H1 (cell line): Measurements from ENCODE around the gene GDPD5. TPM values are rescaled to one million over a fixed set of nuclear protein-coding genes. Genes with fewer than 3 reads are reported as not detected.
A peak's percentile ranks its signal among the peaks of the same experiment; 100 is the strongest.

Experiments used
- CTCF ChIA-PET: fragments of 300-600 bp; sonication (Branson Sonifier 250); formaldehyde crosslinking; loops from one replicate; lab custom pipeline; 2021; ENCODE audit not compliant: partially characterized antibody; lab: Charles Lee
- POLR2A ChIA-PET: fragments of 300-600 bp; sonication (Branson Sonifier 250); formaldehyde crosslinking; loops from one replicate; lab custom pipeline; 2021; ENCODE audit warnings: inconsistent platforms; ENCODE audit not compliant: partially characterized antibody; lab: Charles Lee
- DNase-seq, 2 experiments: peaks; one replicate each; pipeline versions ENCODE4 v3.0.0 to v3.0.0-alpha.2; 2010 to 2022; ENCODE audit warnings: low spot score in 2 of 2, low read depth in 1 of 2, mixed read lengths in 1 of 2
- FAIRE-seq: peaks from 2 replicates; lab custom pipeline; 2011; peaks lifted over from hg19 to GRCh38; lab: Jason Lieb, UNC
- H2AFZ ChIP-seq: 2 replicates; pipeline ENCODE4 v1.8.1; 2012; ENCODE audit warnings: low read length, inconsistent platforms
- H2AK5ac ChIP-seq: 2 replicates; pipeline ENCODE4 v1.6.1; 2013; ENCODE audit warnings: low read depth, low read length
- H2BK120ac ChIP-seq: replicated peaks from 2 replicates; pipeline ENCODE3; 2013; ENCODE audit warnings: low read depth, low read length, inconsistent platforms
- H2BK12ac ChIP-seq: 2 replicates; pipeline ENCODE4 v1.6.1; 2013; ENCODE audit warnings: low read depth, low read length
- H2BK15ac ChIP-seq: 2 replicates; pipeline ENCODE4 v1.6.1; 2013; ENCODE audit warnings: low read length
- H2BK20ac ChIP-seq: 2 replicates; pipeline ENCODE4 v1.6.1; 2013; ENCODE audit warnings: low read length
- H2BK5ac ChIP-seq: 2 replicates; pipeline ENCODE4 v1.6.1; 2013; ENCODE audit warnings: low read depth, low read length
- H3K14ac ChIP-seq: 2 replicates; pipeline ENCODE4 v1.6.1; 2013; ENCODE audit warnings: inconsistent platforms; ENCODE audit not compliant: insufficient read length
- H3K18ac ChIP-seq: 2 replicates; pipeline ENCODE4 v1.6.1; 2013; ENCODE audit warnings: low read length; ENCODE audit errors: extremely low read depth
- H3K23ac ChIP-seq: 2 replicates; pipeline ENCODE4 v1.6.1; 2013; ENCODE audit warnings: inconsistent platforms; ENCODE audit not compliant: insufficient read length
- H3K23me2 ChIP-seq: 2 replicates; pipeline ENCODE4 v1.6.1; 2013; ENCODE audit warnings: low read depth, low read length
- H3K27ac ChIP-seq: 2 replicates; pipeline ENCODE4 v1.6.1; 2011; ENCODE audit warnings: low read depth, low read length, inconsistent platforms
- H3K27me3 ChIP-seq, 4 experiments: replicated peaks in 1 of 4; 1 replicate in 1 of 4; 2 replicates in 3 of 4; pipeline versions ENCODE4 v1.6.1 to v1.8.1; 2011 to 2013; ENCODE audit warnings: low read length in 3 of 4, mild to moderate bottlenecking in 3 of 4, inconsistent platforms in 2 of 4, mixed read lengths in 2 of 4, moderate library complexity in 1 of 4; ENCODE audit not compliant: control insufficient read depth in 3 of 4, insufficient read depth in 3 of 4; ENCODE audit errors: extremely low read depth in 1 of 4
- H3K36me3 ChIP-seq, 4 experiments: 2 replicates each; pipeline versions ENCODE4 v1.6.1 to v1.8.1; 2011 to 2013; ENCODE audit warnings: mild to moderate bottlenecking in 4 of 4, low read length in 3 of 4, moderate library complexity in 2 of 4, control low read depth in 1 of 4, inconsistent platforms in 1 of 4; ENCODE audit not compliant: insufficient read depth in 4 of 4, control insufficient read depth in 2 of 4
- H3K4ac ChIP-seq: replicated peaks from 2 replicates; pipeline ENCODE3; 2013; ENCODE audit warnings: low read length, low read depth, mixed read lengths, inconsistent platforms; ENCODE audit not compliant: insufficient read length
- H3K4me1 ChIP-seq, 4 experiments: replicated peaks in 1 of 4; 1 replicate in 1 of 4; 2 replicates in 3 of 4; pipeline versions ENCODE4 v1.6.1 to v1.8.1; 2011 to 2013; ENCODE audit warnings: low read length in 3 of 4, inconsistent platforms in 2 of 4, mixed read lengths in 1 of 4; ENCODE audit not compliant: insufficient read depth in 4 of 4, control insufficient read depth in 3 of 4
- H3K4me2 ChIP-seq, 2 experiments: 2 replicates each; pipeline versions ENCODE4 v1.6.1 to v1.8.1; 2011 to 2013; ENCODE audit warnings: low read depth in 2 of 2, low read length in 2 of 2, control low read depth in 1 of 2, inconsistent platforms in 1 of 2, mild to moderate bottlenecking in 1 of 2; ENCODE audit not compliant: insufficient read depth in 1 of 2
- H3K4me3 ChIP-seq, 4 experiments: fragments of 200-600, 300-600 bp in 1 of 4; sonication (generic), shearing (Covaris generic), sonication (Bioruptor Twin) in 1 of 4; 2 replicates each; pipeline versions ENCODE4 v1.5.1 to v1.8.1; 2011 to 2016; ENCODE audit warnings: low read length in 4 of 4, low read depth in 3 of 4, control low read depth in 2 of 4, inconsistent platforms in 2 of 4, mild to moderate bottlenecking in 2 of 4, mixed read lengths in 1 of 4, moderate library complexity in 1 of 4; ENCODE audit not compliant: insufficient read depth in 2 of 4; ENCODE audit errors: extremely low read depth in 1 of 4
- H3K56ac ChIP-seq: replicated peaks from 2 replicates; pipeline ENCODE3; 2013; ENCODE audit warnings: low read depth, mild to moderate bottlenecking, mixed read lengths, low read length, inconsistent platforms; ENCODE audit not compliant: insufficient read length
- H3K79me1 ChIP-seq: 2 replicates; pipeline ENCODE4 v1.6.1; 2013; ENCODE audit warnings: low read depth, low read length, control low read depth
- H3K79me2 ChIP-seq, 2 experiments: 2 replicates each; pipeline versions ENCODE4 v1.6.1 to v1.8.1; 2012 to 2013; ENCODE audit warnings: low read length in 2 of 2, mild to moderate bottlenecking in 2 of 2, inconsistent platforms in 1 of 2; ENCODE audit not compliant: insufficient read depth in 2 of 2, control insufficient read depth in 1 of 2
- H3K9ac ChIP-seq, 4 experiments: replicated peaks in 1 of 4; 1 replicate in 1 of 4; 2 replicates in 3 of 4; pipeline versions ENCODE4 v1.6.1 to v1.8.1; 2011 to 2013; ENCODE audit warnings: low read depth in 3 of 4, low read length in 3 of 4, control low read depth in 2 of 4, mild to moderate bottlenecking in 2 of 4, moderate library complexity in 2 of 4, inconsistent platforms in 1 of 4; ENCODE audit errors: extremely low read depth in 1 of 4
- H3K9me3 ChIP-seq, 2 experiments: 2 replicates each; pipeline versions ENCODE4 v1.6.1 to v1.8.1; 2012 to 2013; ENCODE audit warnings: mild to moderate bottlenecking in 2 of 2, moderate library complexity in 2 of 2, control low read depth in 1 of 2, inconsistent platforms in 1 of 2, low read depth in 1 of 2, low read length in 1 of 2, mixed read lengths in 1 of 2; ENCODE audit not compliant: insufficient read depth in 2 of 2
- H4K20me1 ChIP-seq, 2 experiments: replicated peaks in 1 of 2; 2 replicates each; pipeline versions ENCODE3 to v1.8.1; 2011 to 2013; ENCODE audit warnings: inconsistent platforms in 2 of 2, low read length in 2 of 2, mild to moderate bottlenecking in 1 of 2; ENCODE audit not compliant: insufficient read depth in 2 of 2, control insufficient read depth in 1 of 2
- H4K5ac ChIP-seq: 2 replicates; pipeline ENCODE4 v1.6.1; 2013; ENCODE audit warnings: low read length, low read depth, mixed read lengths, inconsistent platforms; ENCODE audit not compliant: insufficient read length
- H4K8ac ChIP-seq: 2 replicates; pipeline ENCODE4 v1.8.0; 2013; ENCODE audit warnings: mild to moderate bottlenecking, moderate library complexity, low read length, inconsistent platforms; ENCODE audit not compliant: insufficient read depth; ENCODE audit errors: extremely low read depth
- H4K91ac ChIP-seq: replicated peaks from 2 replicates; pipeline ENCODE3; 2013; ENCODE audit warnings: low read length, mixed read lengths, inconsistent platforms; ENCODE audit not compliant: insufficient read length
- BCL11A ChIP-seq, 2 experiments: IDR thresholded peaks; one replicate each; pipeline ENCODE4 v1.6.1; 2011; ENCODE audit warnings: low read depth in 2 of 2, low read length in 2 of 2, mild to moderate bottlenecking in 2 of 2
- HDAC6 ChIP-seq: IDR thresholded peaks from one replicate; pipeline ENCODE4 v1.7.1; 2012; ENCODE audit warnings: low read depth, mild to moderate bottlenecking, inconsistent platforms, low read length, moderate library complexity
- MAX ChIP-seq: IDR thresholded peaks from 2 replicates; pipeline ENCODE4 v1.6.1; 2012; ENCODE audit warnings: inconsistent platforms
- POLR2A ChIP-seq, 2 experiments: IDR thresholded peaks; 1 replicate in 1 of 2; 2 replicates in 1 of 2; pipeline ENCODE4 v1.6.1; 2011; ENCODE audit warnings: low read depth in 2 of 2, low read length in 2 of 2, mild to moderate bottlenecking in 2 of 2; ENCODE audit errors: control extremely low read depth in 1 of 2
- RAD21 ChIP-seq, 2 experiments: IDR thresholded peaks in 1 of 2; conservative IDR thresholded peaks in 1 of 2; 2 replicates each; pipeline ENCODE4 v1.6.1; 2011; ENCODE audit warnings: low read depth in 2 of 2, low read length in 2 of 2, improper control_type of control experiment in 1 of 2, inconsistent platforms in 1 of 2, mild to moderate bottlenecking in 1 of 2, moderate library complexity in 1 of 2
- RNF2 ChIP-seq: fragments of 200-900, 300-1000 bp; sonication (generic); IDR thresholded peaks from 2 replicates; pipeline ENCODE4 v1.7.1; 2016; ENCODE audit warnings: borderline replicate concordance, low read depth, mild to moderate bottlenecking, antibody characterized with exemption, low read length; ENCODE audit not compliant: poor library complexity, severe bottlenecking; ENCODE audit errors: missing control alignments
- SUZ12 ChIP-seq: fragments of 200-600 bp; sonication (generic); IDR thresholded peaks from 2 replicates; pipeline ENCODE4 v1.6.1; 2012; ENCODE audit warnings: mild to moderate bottlenecking, inconsistent platforms, low read length, moderate library complexity, mixed read lengths
- USF2 ChIP-seq: IDR thresholded peaks from 2 replicates; pipeline ENCODE4 v1.6.1; 2011; ENCODE audit warnings: low read length, improper control_type of control experiment
- WGBS, 2 experiments: shearing (Covaris generic) in 1 of 2; methylation state at CpG; one replicate each; pipeline versions ENCODE4 v1.1.6 to v1.1.7; 2013 to 2015; ENCODE audit warnings: low lambda C conversion rate in 2 of 2, mixed read lengths in 2 of 2, inconsistent platforms in 1 of 2, low coverage in 1 of 2, missing lambda C conversion rate in 1 of 2; ENCODE audit not compliant: insufficient replicate concordance in 2 of 2, insufficient coverage in 1 of 2, insufficient read length in 1 of 2; ENCODE audit errors: extremely low coverage in 1 of 2, missing lambda C conversion rate in 1 of 2; 5-methylcytosine and 5-hydroxymethylcytosine counted together
- polyA plus RNA-seq, 7 experiments: library from polyadenylated mRNA; depleted of rRNA in 3 of 7; stranded (reverse) in 5 of 7; unstranded in 2 of 7; fragments of >200 nt in 5 of 7; fragments of 200-250 nt in 2 of 7; gene quantifications; 1 replicate in 5 of 7; 2 replicates in 1 of 7; 4 replicates in 1 of 7; pipeline versions ENCODE4 v1.2.1 to v1.2.3, GENCODE V29; 2011 to 2013; ENCODE audit warnings: missing spikeins in 2 of 7, mixed read lengths in 2 of 7
- total RNA-seq: library from RNA; stranded (reverse); fragmentation: NEBNext Ultra II Directional; extraction: Animal tissue kit (Norgen Biotek cat#: 25700); gene quantifications from 2 replicates; pipeline ENCODE4 v1.2.1, GENCODE V29; 2021

GDPD5 gene
- total and polyA plus RNA-seq, 2 of the 8 experiments (the other 6 are each of a cell fraction or from before 2014, with no cell fraction given): 7.8 to 8.6 TPM

- POLR2A ChIA-PET: interaction anchor here (0.5 to 20.0 kb wide), 43 partner anchors 4 to 1659 kb away, joined by 3 to 570 read pairs (median 6); partner anchors contain the start of genes GDPD5, KLHL35, RPS3 and SERPINH1
- Histone ChIP-seq H3K27me3 (no peaks in the 10 kb centered on the region), H2BK20ac (no peak within 1 kb of the TSS), H3K14ac (no peak within 1 kb of the TSS), H4K91ac (peak within 1 kb of the TSS; percentile 81), H3K23ac (no peak within 1 kb of the TSS), H4K8ac (peak within 1 kb of the TSS; percentile 99; the same call in 1 of the 2 replicates), H3K4me2 (peak within 1 kb of the TSS; percentile 82 to 93), H3K4ac (peak within 1 kb of the TSS; percentile 69), H2BK12ac (no peak within 1 kb of the TSS; the same call in 1 of the 2 replicates), H4K20me1 (peaks cover 28 to 38% of the 10 kb centered on the region in 2 experiments), H3K4me1 (peaks cover 0 to 9% (median 4%) of the 10 kb centered on the region in 4 experiments; a peak in 6 of 7 replicates), H3K9ac (peak within 1 kb of the TSS; percentile 82 to 100 (median 98)), H4K5ac (peak within 1 kb of the TSS; percentile 74), H2BK5ac (peak within 1 kb of the TSS; percentile 90), H2BK120ac (no peak within 1 kb of the TSS), H3K18ac (peak within 1 kb of the TSS; percentile 94), H3K23me2 (peaks cover 7% of the 10 kb centered on the region), H3K9me3 (no peaks in the 10 kb centered on the region), H2BK15ac (0 out of 2 replicates have a peak within 1 kb of the TSS, but pooled peaks have one; percentile 22), H3K79me1 (peaks cover 8% of the 10 kb centered on the region; the same call in 1 of the 2 replicates), H3K36me3 (peaks cover 30 to 44% (median 39%) of the 10 kb centered on the region in 4 experiments), H2AK5ac (peak within 1 kb of the TSS; percentile 89), H2AFZ (no peak within 1 kb of the TSS), H3K56ac (no peak within 1 kb of the TSS), H3K27ac (peak within 1 kb of the TSS; percentile 97), H3K4me3 (peak within 1 kb of the TSS; percentile 86 to 100 (median 99)), H3K79me2 (peaks cover 29 to 53% of the 10 kb centered on the region in 2 experiments)
- DNase-seq: peak; percentile 80 to 90
- WGBS, 2 experiments: 1% methylated on average over 55 of the region's 55 CpGs; no CpG with 5 or more reads in 1 of the 2 experiments
- CTCF ChIA-PET: interaction anchor here (0.8 to 4.5 kb wide), 12 partner anchors 9 to 154 kb away, joined by 3 to 20 read pairs (median 4); no protein-coding TSS in a partner anchor
- no peak for FAIRE-seq
- no peak for TF ChIP-seq SUZ12
- TF ChIP-seq RAD21 (IDR thresholded peaks at IDR 0.05 in 1 of 2, conservative IDR thresholded peaks at IDR 0.05 in 1 of 2; ENCODE audit: low read depth in 2 of 2, low read length in 2 of 2): no peak
- TF ChIP-seq USF2: no peak
- no peak for TF ChIP-seq BCL11A (IDR thresholded peaks at IDR 0.05; ENCODE audit: low read depth in 2 of 2, low read length in 2 of 2)
- no peak for TF ChIP-seq RNF2
- peak; percentile 99 for TF ChIP-seq POLR2A (IDR thresholded peaks at IDR 0.05; ENCODE audit: control extremely low read depth in 1 of 2, low read depth in 2 of 2, low read length in 2 of 2)
- TF ChIP-seq HDAC6: no peak
- TF ChIP-seq MAX: peak; percentile 91
Measured at GRCh38 chr11:75399344-75400145, 126.2 kb downstream of the GDPD5 start, which contains the start of gene RPS3. Gene RPS3 (plus strand): TSS chr11:75399518. CDS start chr11:75399548, 30 bp downstream.
